ENCODE measurements around the gene KLK1.

DNA sequence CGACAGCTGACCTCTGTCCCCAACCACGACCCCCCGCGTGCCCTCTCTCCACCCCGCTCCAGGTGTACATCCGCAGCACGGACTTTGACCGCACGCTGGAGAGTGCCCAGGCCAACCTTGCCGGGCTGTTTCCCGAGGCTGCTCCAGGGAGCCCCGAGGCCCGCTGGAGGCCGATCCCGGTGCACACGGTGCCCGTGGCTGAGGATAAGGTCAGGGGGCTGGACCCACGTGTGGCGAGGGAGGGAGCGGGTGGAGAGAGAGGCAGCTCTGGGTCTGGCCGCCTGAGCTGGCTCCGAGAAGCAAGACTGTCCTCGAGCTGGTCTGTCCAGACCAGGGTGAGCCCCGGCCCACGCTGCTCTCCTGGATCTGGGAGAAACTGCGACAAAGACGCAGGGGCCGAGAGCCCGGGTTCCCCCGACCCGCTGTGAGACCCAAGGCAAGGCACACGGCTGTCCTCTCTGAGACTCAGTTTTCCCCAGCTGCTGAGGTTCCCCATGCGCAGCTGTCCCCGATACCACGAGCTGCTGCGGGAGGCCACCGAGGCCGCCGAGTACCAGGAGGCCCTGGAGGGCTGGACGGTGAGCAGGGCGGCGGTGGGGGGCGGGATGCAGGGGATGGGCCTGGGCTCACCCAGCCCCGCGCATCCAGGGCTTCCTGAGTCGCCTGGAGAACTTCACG, 31.9 kb downstream of the KLK1 start:
- TF ChIP-seq, protein P1, sequence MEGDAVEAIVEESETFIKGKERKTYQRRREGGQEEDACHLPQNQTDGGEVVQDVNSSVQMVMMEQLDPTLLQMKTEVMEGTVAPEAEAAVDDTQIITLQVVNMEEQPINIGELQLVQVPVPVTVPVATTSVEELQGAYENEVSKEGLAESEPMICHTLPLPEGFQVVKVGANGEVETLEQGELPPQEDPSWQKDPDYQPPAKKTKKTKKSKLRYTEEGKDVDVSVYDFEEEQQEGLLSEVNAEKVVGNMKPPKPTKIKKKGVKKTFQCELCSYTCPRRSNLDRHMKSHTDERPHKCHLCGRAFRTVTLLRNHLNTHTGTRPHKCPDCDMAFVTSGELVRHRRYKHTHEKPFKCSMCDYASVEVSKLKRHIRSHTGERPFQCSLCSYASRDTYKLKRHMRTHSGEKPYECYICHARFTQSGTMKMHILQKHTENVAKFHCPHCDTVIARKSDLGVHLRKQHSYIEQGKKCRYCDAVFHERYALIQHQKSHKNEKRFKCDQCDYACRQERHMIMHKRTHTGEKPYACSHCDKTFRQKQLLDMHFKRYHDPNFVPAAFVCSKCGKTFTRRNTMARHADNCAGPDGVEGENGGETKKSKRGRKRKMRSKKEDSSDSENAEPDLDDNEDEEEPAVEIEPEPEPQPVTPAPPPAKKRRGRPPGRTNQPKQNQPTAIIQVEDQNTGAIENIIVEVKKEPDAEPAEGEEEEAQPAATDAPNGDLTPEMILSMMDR (IDR thresholded peaks at IDR 0.05; ENCODE audit: poor library complexity, severe bottlenecking): no peak
- TF ChIP-seq MXI1 (conservative IDR thresholded peaks at IDR 0.05; ENCODE audit: poor library complexity, severe bottlenecking): no peak
- TF ChIP-seq EP300 (conservative IDR thresholded peaks at IDR 0.05; ENCODE audit: poor library complexity, severe bottlenecking): no peak
- TF ChIP-seq POLR2AphosphoS5 (IDR thresholded peaks at IDR 0.05): no peak
- TF ChIP-seq EZH2 (IDR thresholded peaks at IDR 0.05; ENCODE audit: borderline replicate concordance, insufficient read depth, low read length, poor library complexity, severe bottlenecking): no peak
- TF ChIP-seq, protein P2, sequence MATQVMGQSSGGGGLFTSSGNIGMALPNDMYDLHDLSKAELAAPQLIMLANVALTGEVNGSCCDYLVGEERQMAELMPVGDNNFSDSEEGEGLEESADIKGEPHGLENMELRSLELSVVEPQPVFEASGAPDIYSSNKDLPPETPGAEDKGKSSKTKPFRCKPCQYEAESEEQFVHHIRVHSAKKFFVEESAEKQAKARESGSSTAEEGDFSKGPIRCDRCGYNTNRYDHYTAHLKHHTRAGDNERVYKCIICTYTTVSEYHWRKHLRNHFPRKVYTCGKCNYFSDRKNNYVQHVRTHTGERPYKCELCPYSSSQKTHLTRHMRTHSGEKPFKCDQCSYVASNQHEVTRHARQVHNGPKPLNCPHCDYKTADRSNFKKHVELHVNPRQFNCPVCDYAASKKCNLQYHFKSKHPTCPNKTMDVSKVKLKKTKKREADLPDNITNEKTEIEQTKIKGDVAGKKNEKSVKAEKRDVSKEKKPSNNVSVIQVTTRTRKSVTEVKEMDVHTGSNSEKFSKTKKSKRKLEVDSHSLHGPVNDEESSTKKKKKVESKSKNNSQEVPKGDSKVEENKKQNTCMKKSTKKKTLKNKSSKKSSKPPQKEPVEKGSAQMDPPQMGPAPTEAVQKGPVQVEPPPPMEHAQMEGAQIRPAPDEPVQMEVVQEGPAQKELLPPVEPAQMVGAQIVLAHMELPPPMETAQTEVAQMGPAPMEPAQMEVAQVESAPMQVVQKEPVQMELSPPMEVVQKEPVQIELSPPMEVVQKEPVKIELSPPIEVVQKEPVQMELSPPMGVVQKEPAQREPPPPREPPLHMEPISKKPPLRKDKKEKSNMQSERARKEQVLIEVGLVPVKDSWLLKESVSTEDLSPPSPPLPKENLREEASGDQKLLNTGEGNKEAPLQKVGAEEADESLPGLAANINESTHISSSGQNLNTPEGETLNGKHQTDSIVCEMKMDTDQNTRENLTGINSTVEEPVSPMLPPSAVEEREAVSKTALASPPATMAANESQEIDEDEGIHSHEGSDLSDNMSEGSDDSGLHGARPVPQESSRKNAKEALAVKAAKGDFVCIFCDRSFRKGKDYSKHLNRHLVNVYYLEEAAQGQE (IDR thresholded peaks at IDR 0.05; ENCODE audit: borderline replicate concordance): no peak
- TF ChIP-seq RAD21 (conservative IDR thresholded peaks at IDR 0.05): no peak

Data from neural cell (in vitro differentiated cells).